Globus pallidus (tissue), 1 donor: ENCODE results near the gene PDE4A.
"Not testable (repeated sequence)": the region's sequence is repeated elsewhere in the genome, so short reads cannot be mapped to it uniquely, and the experiment has no call there.

Source experiments
- DNase-seq: peaks from one replicate; pipeline ENCODE4 v3.0.0-alpha.2; 2015; ENCODE audit warnings: low spot score

Gene PDE4A

DNA sequence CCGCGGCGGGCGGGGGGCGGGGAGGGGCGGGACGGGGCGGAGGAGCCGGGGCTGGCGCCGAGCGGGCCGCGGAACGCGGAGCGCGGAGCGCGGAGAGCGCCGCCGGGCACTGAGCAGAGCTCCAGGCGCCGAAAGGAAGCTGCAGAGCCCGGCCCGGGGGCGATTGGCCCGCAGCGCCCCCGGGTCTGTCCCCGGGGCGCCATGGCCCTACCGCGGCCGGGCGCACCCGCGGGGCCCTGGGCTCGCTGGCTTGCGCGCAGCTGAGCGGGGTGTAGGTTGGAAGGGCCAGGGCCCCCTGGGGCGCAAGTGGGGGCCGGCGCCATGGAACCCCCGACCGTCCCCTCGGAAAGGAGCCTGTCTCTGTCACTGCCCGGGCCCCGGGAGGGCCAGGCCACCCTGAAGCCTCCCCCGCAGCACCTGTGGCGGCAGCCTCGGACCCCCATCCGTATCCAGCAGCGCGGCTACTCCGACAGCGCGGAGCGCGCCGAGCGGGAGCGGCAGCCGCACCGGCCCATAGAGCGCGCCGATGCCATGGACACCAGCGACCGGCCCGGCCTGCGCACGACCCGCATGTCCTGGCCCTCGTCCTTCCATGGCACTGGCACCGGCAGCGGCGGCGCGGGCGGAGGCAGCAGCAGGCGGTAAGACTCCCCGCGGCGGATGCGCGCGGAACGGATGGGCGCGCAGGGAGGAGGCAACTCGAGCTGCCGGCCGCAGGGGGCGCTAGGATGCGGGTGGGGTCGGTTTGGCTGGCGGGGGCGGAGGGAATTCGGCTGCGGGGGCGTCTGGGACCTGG, at the start of gene PDE4A:
Gene PDE4A, plus strand, starts transcription at position 95 of the 796 bp plus-strand sequence. Its CDS starts 227 bp downstream, at position 322.
- no peak for DNase-seq

DNA sequence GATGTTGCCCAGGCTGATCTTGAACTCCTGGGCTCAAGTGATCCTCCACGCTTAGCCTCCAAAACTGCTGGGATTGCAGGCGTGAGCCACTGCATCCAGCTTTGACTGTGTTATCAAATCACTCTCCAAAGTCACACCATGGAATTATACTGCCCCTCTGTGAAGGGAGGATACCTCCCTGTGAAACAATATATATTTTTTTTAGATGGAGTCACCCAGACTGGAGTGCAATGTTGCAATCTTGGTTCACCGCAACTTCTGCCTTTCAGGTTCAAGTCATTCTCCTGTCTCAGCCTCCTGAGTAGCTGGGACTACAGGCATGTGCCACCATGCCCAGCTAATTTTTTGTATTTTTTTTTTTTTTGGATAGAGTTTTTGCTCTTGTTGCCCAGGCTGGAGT, 47.6 kb upstream of the PDE4A start:
- DNase-seq: no peak

DNA sequence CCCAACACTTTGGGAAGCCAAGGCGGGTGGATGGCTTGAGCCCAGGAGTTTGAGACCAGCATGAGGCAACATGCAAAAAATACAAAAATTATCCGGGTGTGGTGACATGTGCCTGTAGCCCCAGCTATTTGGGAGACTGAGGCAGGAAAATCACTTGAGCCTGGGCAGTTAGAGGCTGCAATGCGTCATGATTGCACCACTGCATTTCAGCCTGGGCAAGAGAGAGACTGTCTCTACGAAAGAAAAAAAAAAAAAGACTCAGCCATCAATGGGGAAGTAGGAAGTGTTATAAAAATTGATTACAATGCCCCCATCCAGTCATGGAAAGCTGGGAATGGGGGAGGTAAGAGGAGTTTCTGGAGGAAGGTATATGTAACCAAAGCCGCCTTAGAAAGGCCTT, 45.4 kb upstream of the PDE4A start:
- DNase-seq: no peak

DNA sequence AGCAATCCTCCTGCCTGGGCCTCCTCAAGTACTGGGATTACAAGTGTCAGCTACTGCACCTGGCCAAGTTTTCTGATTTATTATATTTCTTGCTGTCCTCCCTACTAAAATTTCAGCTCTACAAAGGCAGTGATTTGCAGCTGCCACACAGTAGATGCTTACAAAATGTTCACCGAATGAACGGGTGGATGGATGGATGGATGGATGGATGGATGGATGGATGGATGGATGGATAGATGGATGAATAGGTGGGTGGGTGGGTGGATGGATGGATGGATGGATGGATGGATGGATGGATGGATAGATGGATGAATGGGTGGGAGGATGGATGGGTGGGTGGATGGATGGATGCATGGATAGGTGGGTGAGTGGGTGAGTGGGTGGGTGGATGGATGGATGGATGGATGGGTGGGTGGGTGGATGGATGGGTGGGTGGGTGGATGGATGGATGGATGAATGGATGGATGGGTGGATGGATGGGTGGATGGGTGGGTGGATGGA, 43.1 kb upstream of the PDE4A start:
- not testable (repeated sequence) for DNase-seq

DNA sequence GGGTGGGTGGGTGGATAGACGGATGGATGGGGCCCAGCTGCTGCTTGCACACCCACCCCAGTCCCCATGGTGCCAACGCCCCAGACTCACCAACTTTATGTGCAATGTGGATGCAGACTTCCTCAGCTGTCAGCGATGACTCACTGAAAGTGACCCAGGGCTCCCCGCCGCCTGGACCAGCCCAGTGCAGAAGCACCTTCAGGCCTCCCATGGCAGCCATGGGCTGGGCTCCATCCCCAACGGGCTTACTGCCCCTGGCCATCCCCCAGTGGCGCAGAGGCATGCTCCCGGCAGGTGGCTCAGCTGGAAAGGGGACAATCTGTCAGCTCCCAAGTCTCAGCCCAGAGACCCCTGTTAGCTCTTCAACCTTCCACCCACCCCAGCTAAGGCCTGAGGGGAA, 42.2 kb upstream of the PDE4A start:
- DNase-seq: no peak

DNA sequence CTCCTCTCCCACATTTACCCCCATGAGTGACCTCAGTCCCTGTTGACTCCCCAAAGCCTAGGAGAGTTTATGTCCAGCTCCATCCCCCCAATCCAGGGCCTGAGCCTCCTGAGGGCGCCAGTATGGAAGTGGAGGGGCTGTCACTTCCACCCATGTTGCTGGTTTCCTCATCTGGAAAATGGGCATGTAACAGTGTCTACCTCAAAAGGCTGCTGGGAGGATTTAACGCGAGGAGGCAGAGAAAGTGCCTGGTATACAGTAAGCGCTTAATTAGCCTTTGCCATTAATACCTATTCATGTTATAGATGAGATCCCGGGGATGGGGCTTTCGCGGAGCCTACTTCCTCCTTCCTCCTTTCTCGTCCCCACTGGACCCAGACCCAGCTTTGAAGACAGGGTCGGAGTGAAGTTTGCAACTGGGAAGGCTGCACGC, 40.4 kb upstream of the PDE4A start:
- no peak for DNase-seq

DNA sequence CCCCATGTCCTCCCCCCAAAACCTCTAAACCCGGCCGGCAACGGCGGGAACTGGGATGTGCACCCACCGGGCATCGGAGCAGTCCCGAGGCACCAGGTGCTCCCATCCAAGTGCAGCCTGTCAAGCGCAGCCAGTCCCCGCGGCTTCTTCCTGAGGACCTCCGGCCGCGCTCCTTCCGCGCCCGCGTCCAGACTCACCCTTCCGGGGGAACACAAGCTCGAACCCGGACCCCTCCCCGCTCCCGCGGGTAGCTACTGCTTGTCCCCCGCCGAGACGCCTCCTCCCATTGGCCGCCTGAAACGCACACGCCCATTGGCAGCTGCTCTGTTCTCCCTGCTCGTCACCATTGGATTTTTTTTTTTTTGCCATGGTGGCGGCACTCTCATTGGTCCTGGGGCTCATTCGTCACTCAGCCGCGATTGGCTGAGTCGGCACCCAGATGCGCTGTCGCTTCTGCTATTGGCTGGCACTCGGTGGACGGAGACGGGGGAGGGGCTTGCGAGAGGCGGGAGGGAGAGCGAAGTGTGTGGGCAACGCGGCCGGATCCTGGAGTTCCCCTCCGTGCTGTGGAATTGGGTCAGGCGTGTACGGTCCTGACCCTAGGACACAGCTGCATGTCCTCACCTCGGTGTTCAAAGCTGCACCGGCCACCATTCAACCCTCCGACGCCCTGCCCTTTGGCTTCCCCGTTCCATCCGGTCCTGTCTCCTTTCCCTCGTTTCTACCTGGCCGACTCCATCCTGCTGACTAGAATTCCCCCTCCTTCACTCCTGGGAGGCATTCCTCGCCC, 39.8 kb upstream of the PDE4A start, which contains the start of gene TYK2:
Gene TYK2, minus strand, starts transcription at position 260 of the 790 bp plus-strand sequence. CDS start 2,166 bp downstream, outside the sequence.
- peak; percentile 98 for DNase-seq

DNA sequence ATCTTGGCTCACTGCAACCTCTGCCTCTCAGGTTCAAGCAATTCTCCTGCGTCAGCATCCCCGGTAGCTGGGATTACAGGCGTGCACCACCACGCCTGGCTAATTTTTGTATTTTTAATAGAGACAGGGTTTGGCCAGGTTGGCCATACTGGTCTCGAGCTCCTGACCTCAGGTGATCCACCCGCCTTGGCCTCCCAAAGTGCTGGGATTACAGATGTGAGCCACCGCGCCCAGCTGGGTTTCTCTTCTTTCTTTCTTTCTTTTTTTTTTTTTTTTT, 37.2 kb upstream of the PDE4A start:
- DNase-seq: not testable (repeated sequence)

DNA sequence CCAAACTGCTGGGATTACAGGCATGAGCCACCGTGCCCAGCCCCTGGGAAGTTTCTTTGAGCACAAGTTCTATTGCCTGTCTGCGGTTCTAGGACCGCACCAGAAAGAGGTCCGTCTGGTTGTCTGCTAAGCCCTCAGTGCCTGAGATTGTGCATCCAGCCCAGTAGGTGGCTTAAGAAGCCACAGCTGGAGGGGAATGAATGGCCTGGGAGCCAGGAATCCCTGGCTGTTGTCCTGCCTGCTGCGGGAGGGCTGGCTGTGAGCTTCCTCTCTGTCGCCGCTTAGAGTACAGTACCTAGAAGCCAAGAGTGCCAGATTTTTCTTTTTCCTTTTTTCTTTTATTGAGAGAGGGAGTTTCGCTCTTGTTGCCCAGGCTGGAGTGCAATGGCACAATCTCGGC, 35.8 kb upstream of the PDE4A start:
- no peak for DNase-seq

DNA sequence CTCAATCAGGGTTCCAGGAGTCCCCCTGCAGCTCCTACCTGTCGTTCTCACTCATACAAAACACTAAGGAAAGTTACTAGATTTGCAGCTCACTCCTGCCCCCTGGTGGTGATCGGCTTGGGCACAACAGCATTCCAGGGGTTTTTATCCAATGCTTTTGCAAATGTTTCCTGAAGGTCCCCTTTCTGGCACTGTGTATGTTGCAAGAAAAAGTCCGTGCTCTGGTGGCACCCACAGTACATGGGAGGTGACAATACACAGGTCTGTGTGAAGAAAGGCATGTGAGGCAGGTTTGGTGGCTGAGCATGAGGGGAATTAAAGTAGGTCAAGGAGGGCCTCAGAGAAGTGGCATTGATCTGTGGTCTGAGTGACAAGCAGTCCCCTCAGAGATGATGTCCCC, 31.4 kb upstream of the PDE4A start:
- peak; percentile 65 for DNase-seq

DNA sequence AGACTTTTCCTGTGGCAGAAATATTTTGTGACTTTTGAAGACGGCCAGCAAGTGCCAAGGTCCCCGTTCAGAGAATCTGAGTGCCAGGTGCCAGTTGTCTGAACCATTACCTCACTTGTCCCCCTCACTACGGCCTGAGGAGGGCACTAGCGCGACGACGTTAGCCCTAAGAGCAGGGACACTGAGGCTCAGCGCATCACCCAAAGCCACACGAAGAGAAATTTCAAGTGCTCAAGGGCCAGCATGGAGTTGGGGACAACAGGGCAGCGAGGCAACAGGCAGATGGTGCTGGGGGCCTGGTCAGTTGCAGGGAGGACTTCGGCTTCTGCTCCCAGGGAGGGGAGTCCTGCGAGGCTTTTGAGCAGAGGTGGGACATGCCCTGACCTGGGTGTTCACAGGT, 30.5 kb upstream of the PDE4A start:
- DNase-seq: no peak

DNA sequence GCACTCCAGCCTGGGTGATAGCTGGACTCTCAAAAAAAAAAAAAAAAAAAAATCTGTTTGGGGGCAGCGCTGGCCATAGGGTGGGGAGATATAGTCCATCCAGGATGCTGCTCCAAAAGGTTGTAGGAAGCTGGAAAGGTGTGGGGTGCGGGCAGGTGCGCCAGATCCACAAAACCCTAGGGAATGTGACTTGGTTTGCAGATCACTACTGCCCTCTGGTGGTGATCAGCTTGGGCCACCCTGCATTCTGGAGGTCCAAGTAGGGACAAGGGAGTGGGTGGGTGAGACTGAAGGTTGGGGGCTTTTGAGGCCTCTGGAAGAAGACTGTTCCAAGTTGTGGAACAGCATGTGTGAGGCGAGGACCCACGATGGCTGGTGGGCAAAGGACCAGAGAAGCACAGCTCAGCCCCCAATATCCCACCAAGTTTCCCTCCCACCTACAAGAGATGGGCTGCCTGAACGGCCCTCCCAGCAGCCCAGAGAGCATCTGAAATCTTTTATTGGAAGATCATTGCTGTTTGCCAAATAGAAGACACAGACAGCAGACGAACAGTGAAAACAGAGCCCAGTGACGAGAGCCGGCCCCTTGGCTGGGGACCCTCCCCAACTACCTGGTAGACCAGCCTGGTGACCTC, 29.6 kb upstream of the PDE4A start:
- DNase-seq: peak; percentile 51

DNA sequence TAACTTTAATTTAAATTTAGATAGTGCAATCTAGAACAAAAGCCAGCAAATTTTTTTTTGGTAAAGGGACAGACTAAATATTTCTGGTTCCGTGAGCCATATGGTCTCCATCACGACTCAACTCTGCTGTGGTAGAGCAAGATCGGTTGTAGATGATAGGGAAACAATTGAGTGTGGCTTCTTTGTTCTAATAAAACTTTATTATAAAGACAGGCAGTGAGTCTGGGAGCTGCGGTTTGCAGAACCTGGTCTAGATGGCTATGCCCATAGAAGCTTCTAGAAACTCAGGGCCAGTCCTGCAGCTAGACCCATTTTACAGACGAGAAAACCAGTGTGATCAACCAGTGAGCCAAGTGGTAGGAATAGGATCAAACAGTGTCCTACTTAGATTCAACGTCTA, 28.2 kb upstream of the PDE4A start:
- DNase-seq: no peak

DNA sequence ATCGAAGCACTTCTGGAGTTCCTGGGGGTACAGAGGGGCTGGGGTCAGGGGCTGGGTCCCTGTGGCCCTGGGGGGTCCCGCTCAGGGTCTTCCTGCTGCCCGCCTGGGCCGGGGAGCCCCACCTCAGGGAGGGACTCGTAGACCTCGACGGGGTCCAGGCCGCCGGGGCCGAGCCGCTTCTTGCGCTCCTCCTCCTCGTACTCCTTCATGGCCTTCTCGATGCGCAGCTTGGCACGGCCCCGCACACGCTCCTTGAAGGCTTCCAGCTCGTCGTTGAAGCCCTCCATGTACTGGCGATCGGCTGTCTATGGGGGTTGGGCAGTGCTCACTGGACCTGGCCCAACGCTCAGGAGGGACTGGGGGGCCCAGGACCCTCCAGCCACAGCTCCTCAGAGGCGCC, 27.2 kb upstream of the PDE4A start:
- DNase-seq: no peak

DNA sequence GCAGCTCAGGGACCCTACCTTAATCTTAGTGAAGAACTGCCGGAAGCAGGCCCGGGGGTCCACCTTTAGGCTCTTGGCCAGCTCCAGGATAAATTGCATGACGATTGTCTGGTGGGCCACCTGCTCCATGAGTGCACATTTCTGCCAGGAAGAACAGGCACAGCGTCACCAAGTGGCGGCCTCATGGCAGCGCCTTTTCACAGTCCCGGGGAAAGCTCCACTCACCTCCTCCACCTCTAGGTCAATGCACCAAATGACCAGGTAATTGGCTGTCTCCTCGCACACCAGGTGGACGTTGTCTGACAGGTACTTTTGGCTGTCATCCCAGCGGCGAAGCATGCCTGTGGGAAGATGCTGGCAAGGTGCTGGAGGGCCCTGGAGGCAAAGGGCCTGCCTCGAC, 25.3 kb upstream of the PDE4A start:
- DNase-seq: no peak

DNA sequence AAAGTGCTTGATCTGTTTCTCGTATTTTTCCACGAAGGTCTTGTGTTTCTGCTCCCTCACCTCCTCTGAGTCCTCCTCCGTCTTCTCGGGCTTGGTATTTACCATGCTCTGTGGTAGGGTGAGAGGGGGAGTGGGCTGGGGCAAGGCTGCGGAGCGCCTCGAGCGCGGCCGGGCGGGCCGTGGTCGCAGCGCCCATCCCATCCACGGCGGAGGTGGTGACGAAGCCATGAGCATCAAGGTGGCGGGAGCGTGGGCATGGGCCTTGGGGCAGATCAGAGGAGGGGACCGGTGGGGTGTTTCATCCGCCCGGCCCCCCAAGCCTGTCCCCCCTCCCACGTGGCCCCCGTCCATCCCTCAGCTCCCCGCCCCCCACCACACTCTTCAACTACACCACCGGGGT, 24.9 kb upstream of the PDE4A start:
- no peak for DNase-seq

DNA sequence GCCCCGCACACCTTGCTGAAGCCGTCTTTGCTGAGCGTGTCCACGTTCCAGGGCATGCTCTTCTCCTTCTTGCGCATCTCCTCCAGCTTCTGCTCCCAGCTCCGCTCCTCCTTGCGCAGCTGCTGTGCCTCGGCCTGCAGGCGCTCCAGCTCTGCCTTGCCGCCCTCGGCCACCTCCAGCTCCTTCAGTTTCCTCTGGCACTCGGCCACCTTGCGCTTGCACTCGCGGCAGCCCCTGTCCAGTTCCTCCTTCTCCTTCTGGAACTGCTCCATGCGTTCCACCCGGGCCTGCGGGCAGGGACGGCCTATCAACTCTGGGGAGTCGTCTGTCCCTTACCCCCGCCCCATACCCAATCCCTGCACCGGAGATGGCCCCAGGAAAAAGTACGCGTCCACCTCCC, 24.4 kb upstream of the PDE4A start:
- no peak for DNase-seq

DNA sequence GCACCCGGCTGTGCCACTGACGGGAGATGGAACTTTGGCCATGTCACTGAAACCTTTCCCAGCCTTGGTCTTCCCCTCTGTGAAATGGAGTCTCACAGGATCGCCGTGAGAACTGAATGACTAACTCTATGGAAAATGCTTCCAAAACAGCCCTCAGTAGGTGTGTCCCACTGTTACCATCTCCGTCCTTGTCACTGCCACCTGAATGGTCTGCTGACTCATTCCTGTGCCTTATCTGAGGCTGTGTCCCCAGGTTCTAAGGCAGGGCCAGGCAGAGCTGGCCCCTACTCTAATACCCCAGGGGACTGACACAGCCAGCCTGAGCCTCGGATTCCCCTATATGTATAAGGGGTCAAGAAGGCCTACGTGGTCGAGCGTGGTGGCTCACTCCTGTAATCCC, 21.5 kb upstream of the PDE4A start:
- DNase-seq: no peak

DNA sequence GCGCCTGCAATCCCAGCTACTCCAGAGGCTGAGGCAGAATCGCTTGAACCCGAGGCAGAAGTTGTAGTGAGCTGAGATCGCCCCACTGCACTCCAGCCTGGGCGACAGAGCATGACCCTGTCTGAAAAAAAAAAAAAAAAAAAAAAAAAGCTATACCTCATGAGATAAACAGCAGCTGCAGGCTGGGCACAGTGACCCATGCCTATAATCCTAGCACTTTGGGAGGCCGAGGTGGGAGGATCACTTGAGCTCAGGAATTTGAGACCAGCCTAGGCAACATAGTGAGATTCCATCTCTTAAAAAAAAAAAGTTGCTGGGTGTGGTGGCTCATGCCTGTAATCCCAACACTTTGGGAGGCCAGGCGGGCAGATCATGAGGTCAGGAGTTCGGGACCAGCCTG, 21.0 kb upstream of the PDE4A start:
- not testable (repeated sequence) for DNase-seq

DNA sequence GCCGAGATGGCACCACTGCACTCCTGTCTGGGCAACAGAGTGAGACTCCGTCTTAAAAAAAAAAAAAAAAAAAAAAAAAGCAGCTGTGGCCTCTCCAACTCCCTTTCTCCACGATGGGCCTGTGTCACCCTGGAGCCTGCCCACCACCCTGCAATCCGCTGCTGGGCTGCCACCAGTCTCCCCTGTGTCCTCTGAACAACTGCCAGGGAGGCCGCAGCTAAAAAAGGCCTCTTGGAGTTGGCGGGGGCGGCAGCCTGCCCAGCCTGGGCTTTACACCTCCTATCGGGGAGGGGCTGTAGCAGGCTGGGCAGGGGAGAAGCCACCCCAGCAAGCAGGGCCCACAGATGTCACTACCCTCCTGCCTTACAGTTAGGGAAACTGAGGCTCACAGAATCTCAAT, 20.5 kb upstream of the PDE4A start:
- no peak for DNase-seq

DNA sequence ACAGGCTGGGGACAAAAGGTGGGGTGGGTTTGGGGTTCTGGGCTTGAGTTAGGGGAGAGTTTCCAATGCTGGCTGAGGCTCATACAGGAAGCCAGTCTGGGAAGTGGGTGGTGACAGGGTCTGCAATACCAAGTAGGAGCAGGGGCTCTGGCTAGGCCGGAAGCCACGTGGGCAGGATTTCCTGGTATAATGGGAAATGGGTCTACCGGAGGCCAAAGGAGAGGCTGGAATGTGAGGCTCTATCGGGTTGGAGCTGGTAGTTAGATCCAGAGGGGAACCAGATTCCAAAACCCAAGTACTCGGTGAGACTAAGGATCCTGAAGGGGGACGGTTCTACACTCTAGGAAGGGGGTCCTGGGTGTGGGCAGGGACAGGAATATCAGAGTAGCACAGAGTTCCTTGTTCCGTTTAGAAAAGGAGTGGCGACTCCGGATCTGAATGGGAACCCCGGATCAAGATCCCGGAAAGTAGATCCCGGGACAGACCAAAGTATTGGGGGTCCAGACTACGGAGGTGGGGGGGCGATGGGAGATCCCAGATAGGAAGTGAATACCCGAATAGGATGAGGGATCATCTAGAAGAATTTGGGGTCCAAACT, 17.8 kb upstream of the PDE4A start:
- DNase-seq: no peak
